Anterior cingulate cortex (tissue), 58 donors: ENCODE data around the gene POU6F2.
"Not testable (repeated sequence)": the region's sequence is repeated elsewhere in the genome, so short reads cannot be mapped to it uniquely, and the experiment has no call there.

Experiments
- DNase-seq, 58 donors: peaks; one replicate each; lab custom pipeline; 2025; lab: John Stamatoyannopoulos, UW

POU6F2 gene

DNA sequence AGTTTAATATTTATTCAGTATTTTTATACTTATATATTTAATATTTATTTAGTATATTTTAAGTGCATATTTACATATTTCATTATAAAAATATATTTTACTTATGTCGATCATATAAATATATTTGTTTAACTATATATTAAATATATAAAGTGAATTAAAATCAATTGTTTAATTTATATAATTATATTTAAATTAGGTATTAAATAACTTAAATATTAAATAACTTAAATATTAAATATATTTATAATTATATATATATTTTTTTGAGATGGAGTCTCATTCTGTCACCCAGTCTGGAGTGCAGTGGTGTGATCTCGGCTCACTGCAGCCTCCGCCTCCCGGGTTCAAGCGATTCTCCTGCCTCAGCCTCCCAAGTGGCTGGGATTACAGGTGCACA is 399.2 kb downstream of the POU6F2 start:
- DNase-seq = not testable (repeated sequence)

DNA sequence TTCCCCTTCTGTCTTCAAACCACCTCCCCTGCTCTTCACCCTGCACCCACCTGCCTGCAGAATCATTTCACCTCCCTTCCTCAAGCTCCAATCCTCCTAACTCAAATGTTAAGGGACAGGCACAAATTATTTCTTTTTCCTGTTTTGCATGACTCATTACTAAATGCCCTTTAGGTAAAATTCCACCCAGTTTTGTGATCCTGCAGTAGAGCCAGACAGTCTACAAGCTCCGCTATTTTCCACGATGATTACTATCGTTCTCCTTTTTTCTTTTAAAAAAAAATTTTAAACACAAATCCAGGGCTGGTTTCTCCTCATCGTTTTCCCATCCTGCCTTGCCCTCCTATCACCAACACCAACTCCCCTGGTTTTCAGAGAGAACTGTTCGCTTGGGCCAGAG is 401.7 kb downstream of the POU6F2 start:
- DNase-seq = no peak

DNA sequence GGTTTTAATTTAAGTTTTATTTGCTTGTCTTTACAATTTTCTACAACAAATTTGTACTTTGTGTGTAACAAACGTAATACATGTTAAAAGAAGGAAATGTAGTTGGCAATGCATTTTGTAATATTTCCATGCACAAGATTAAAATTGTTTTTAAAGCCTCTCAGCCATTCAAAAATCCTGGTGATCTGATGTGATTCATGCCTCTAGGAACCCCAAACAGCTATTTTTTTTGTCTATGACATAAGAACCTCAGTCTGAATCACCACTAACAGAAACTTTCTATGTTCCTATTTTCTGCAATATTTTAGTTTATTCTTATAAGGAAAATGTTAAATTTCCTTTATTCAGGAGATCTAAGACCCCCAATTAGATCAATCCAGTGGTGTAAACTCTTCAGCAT is 405.4 kb downstream of the POU6F2 start:
- no peak for DNase-seq

DNA sequence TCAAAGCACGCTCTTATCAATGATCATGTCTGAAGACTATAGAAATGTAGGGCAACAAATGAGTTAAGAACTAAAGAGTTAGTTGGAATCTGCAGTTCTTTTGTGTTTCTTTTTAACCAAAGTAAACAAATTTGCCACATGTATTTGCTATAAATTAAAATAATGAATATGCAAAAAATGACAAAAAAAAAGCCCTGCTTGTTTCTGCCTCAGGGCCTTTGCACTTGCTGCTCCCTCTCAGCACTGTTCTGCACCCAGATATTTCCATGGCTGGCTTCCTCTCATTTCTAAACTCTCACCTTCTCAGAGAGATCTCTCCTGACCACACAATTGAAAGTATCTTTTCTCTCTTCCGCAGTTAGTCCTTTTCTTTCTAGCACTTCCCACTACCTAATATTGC is 406.7 kb downstream of the POU6F2 start:
- no peak for DNase-seq

DNA sequence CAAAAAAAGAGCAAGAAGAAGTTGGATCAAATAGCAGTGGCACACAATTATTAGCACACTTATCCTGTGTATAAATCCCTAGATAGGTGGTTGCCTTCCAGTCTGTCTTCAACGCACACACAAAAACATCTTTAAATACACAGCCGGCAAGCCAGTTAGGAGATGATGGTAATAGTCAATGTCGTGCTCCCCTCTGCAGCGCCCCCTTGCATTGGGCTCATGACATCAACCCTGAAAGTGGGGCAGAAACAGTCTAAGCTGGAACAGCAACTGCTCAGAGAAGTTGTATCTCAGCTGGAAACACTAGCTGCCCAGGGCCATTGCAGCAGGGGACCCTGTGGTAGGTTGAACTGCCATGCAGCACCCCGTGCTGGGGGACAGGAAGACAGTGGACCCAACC is 409.0 kb downstream of the POU6F2 start:
- no peak for DNase-seq

DNA sequence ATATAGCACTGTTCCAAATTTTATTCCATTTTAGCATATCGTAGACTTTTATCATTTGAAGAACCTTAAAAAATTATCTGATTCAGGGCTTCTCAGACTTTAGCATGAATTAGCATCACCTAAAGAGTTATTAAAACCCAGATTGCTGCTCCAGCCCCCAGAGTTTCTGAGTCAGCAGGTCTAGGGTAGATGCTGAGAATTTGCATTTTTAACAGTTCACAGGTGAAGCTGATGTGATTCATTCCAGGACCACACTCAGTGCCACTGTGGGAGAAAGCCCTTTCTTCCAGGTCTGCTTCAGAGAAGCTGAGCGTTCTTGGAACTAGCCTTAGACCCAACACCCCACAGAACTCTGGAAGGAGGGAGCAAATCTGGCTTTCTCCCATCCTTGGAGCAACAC is 414.4 kb downstream of the POU6F2 start:
- DNase-seq = no peak

GRCh38 chr7:39394105-39394680 is 416.5 kb downstream of the POU6F2 start:
- no peak for DNase-seq

DNA sequence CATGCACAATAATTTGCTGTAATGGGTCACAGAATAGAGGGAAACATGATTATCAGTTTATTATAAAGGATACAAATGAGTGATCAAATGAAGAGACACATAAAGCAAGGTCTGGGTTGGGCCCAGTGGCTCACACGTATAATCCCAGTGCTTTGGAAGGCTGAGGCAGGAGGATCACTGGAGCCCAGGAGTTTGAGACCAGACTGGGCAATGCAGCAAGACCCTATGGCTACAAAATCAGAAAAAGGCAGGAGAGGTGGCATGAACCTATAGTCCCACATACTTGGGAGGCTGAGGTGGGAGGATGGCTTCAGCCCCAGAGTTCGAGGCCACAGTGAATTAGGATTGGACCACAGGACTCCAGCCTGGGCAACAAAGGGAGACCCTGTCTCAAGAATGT is 421.7 kb downstream of the POU6F2 start:
- no peak for DNase-seq

DNA sequence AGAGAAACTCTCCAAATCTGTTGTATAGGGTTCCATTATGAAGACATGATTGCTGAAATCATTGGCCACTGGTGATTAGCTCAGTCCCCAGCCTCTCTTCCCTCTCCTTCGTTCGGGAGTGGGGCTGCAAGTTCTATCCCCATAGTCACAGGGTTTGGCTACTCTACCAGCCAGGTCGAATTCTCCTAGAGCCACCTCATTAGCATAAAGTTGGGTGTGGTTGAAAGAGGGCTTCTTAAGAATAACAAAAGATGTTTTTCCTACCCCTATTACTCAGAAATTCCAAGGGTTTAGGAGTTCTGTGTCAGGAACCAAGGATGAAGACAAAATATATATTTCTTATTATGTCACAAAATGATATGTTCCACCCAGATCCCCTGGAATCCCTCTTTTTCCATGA is 422.3 kb downstream of the POU6F2 start:
- DNase-seq = no peak

DNA sequence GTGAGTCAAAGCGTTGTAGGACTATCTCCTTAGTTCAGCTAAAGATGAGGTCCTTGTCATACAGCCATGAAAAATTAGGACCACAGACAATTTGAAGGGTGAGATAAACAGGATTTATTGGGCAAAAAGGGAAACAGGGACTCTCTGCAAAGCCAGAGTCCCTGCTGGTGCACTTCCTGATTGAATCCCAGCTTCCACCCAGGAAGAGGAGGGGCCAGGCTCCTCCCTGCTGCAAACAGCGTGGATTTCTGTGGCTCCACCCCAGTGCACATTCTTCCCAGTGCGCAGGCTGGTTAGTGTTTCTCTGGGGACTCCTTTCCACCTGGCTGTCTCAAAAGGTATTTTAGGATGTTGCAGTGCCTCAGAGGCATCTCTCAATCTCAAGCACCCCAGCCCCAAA is 423.1 kb downstream of the POU6F2 start:
- DNase-seq = no peak

- DNase-seq = no peak
Observed at GRCh38 chr7:39402034-39402433, 424.3 kb downstream of the POU6F2 start.

DNA sequence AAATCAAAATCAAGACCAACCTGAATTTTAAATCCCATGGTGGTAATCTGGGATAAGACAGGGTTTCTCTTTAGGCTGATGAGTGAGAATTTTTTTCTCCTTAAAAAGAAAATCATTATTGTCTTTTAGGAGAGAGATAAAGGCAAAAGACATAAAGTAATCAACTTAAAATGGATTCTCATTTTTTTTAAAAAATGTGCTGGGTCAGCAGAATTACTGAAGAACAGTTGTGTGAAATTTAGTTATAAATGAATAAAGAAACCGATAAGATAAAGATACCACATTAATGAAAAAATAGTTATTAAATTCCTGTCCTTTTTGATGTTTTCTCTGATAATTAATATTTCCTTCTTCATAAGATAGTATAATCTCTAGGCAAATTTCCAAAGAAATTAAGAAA is 427.2 kb downstream of the POU6F2 start:
- DNase-seq = no peak

- DNase-seq = no peak
Observed at GRCh38 chr7:39405581-39405980, 427.9 kb downstream of the POU6F2 start.

DNA sequence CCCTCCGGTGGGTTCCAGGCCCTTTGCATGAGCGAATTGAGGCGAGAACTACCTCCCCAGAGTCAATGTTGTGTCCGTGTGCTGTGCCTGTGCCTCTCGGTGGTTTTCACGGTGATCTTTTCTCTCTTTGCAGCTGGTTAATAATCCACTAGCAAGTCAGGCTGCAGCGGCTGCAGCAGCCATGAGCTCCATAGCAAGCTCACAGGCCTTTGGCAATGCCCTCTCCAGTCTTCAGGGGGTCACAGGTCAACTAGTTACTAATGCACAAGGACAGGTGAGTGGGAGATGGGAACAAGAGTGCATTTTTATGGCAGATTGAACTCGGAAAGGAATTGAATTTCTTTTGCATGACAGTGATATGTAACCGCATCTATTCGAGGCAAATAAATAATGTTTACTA is 428.8 kb downstream of the POU6F2 start:
- no peak for DNase-seq

DNA sequence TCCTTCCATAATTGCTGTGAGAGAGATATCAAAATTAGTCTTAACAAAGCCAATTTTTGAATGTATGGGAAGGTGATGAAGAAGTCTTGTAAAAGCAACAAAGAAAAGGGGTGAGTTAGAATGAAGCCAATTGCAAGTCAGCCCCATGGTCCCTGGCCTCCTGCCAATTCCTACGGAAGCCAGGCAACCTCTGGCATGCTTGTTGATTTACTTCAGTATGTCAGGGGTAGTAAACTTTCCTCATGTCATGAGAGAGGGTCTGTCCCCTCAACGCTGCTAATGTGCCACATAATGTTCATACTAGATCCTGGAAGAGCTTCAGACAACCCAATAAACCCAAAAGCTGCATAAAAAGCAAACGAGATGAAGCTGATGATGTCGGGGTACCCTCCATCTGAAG is 429.4 kb downstream of the POU6F2 start:
- peak in 1 of 58 donors; percentile 25 for DNase-seq

DNA sequence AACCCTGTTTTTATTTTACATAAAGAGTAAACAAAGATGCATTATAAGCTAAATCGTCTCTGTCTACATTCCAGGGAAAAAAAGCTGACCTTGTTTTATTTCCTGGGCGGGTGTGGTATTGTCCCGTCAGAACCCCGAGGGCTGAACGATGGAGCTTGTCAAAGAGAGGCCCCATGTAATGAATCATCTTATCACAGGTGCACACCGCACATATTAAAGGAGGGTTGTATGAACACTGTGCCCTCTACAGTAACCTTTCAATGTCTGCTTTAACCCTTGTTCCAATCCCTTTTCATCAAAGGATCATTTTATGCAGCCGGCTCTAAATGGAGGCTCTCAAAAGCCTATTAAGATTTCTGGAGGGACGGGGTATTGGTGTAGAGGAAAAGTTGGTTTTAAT is 430.0 kb downstream of the POU6F2 start:
- no peak for DNase-seq

- DNase-seq = no peak
Observed at GRCh38 chr7:39408906-39409305, 431.2 kb downstream of the POU6F2 start.

DNA sequence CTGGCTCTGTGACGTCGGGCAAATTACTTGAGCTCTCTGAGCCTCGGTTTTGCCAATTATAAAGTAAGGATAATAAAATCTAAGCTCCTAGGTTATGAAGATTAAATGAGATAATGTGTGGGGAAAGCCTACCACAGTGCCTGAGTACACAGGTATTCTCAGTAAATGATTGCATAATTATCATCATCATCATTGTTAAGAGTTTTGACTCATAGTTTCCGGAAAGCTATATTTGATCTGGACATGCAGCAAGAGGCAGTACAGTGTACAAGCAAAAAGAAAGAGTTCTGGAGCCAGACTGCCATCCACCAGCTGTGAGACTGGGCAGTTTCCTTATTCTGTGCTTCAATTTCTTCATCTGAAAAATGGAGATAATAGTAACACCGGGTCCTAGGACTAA is 432.9 kb downstream of the POU6F2 start:
- no peak for DNase-seq

DNA sequence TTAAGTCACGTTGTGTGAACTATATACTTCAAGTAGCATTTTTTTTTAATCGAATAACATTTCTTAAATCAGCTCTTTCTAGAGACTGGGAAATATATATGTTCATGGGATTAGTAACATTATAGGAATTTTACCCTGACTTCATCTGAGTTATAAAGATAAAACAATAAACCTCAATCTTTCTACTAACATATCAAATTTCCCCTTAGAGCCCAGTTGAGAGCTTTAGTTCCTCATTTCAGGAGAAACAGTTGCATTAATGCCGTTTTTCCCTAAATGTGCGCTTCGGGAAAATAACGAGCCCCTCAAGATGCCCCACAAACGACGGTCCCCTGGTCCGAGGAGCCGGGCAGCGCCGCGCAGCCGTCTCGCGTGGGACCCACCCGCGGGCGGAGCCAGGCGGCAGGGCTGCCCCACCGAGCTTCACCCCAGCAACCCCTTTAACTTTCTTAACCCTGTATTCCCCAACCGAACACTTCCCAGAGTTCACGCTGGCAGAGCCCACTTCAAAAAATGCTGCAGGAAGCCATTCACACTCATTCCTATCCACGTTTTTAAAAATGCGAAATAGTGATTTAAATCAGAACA is 436.0 kb downstream of the POU6F2 start:
- DNase-seq = peak in 1 of 58 donors; percentile 4

GRCh38 chr7:39414224-39415035 is 436.7 kb downstream of the POU6F2 start:
- peak in 13 of 58 donors; percentile 3 to 38 (median 17) for DNase-seq

GRCh38 chr7:39415091-39415787 is 437.5 kb downstream of the POU6F2 start:
- no peak for DNase-seq
